Peyer's patch (tissue), 4 donors: ENCODE measurements around the gene BRINP2. TPM values are rescaled to one million over a fixed set of nuclear protein-coding genes. Genes with fewer than 3 reads are reported as not detected.

Source experiments
- DNase-seq, 3 donors: peaks; one replicate each; pipeline ENCODE4 v3.0.0-alpha.2; 2017 to 2019
- H3K27ac ChIP-seq, 4 donors: fragments of 200-600 bp; sonication (generic); one replicate each; pipeline ENCODE4 v1.5.1; 2016 to 2019
- H3K27me3 ChIP-seq, 2 donors: fragments of 200-600 bp; sonication (generic); one replicate each; pipeline ENCODE4 v1.5.1; 2019
- H3K36me3 ChIP-seq, 3 donors: fragments of 200-600 bp; sonication (generic); one replicate each; pipeline ENCODE4 v1.5.1; 2016 to 2019
- H3K4me1 ChIP-seq, 4 donors: fragments of 200-600 bp; sonication (generic); one replicate each; pipeline ENCODE4 v1.5.1; 2016 to 2019
- H3K4me3 ChIP-seq, 4 donors: fragments of 200-600 bp; sonication (generic); 1 replicate in 3 of 4; 2 replicates in 1 of 4; pipeline ENCODE4 v1.5.1; 2016 to 2019; ENCODE audit warnings: mild to moderate bottlenecking in 1 of 4
- H3K9me3 ChIP-seq, 4 donors: fragments of 200-600 bp; sonication (generic); one replicate each; pipeline ENCODE4 v1.5.1; 2016 to 2019; ENCODE audit warnings: mild to moderate bottlenecking in 1 of 4
- CTCF ChIP-seq, 6 experiments: fragments of 450-650 bp in 4 of 6; fragments of 200-600 bp in 2 of 6; sonication (generic) in 1 of 6; IDR thresholded peaks; one replicate each; pipeline ENCODE4 v1.5.1; 2017 to 2019; ENCODE audit warnings: antibody characterized with exemption in 6 of 6, mild to moderate bottlenecking in 3 of 6, moderate library complexity in 1 of 6
- POLR2A ChIP-seq, 2 donors: fragments of 450-650 bp; IDR thresholded peaks; one replicate each; pipeline ENCODE4 v1.5.1; 2017; ENCODE audit warnings: antibody characterized with exemption in 2 of 2, mild to moderate bottlenecking in 2 of 2, moderate library complexity in 2 of 2
- total RNA-seq, 4 donors: library from RNA; depleted of rRNA; stranded (reverse); fragments of >200 nt; gene quantifications; one replicate each; pipeline ENCODE4 v1.1.0, GENCODE V29; 2016

The BRINP2 gene
- total RNA-seq, 4 donors from 2014 or later = not detected

- TF ChIP-seq POLR2A (IDR thresholded peaks at IDR 0.05) = no peak
- H3K4me1 ChIP-seq = no peaks in the 10 kb centered on the region
- DNase-seq = no peak
- no peak overlapping the region for H3K4me3 ChIP-seq
- H3K36me3 ChIP-seq = no peaks in the 10 kb centered on the region
- no peaks in the 10 kb centered on the region for H3K27me3 ChIP-seq
- no peaks in the 10 kb centered on the region for H3K9me3 ChIP-seq
- no peak overlapping the region for H3K27ac ChIP-seq
Measured at GRCh38 chr1:177328251-177328650, 157.5 kb downstream of the BRINP2 start.

DNA sequence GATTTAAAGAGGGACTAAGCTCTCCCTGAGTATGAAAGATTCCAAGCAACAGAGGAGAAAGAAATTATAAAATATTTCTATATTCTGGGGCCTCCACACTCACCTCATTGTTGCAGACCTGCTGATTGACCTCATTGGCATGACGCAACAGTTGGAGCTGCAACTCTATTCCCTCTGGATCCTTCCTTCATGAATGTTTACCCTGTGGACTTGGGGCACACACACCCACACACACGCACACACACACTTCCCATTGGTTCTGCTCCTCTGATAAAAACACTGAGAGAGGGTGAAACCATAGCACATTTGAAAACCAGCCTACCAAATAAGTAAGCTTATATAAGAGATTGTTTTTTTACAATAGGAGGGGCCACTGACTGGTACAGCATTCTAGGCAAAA lies 159.1 kb downstream of the BRINP2 start:
- no peaks in the 10 kb centered on the region for H3K27me3 ChIP-seq
- DNase-seq = no peak
- no peaks in the 10 kb centered on the region for H3K4me1 ChIP-seq
- no peaks in the 10 kb centered on the region for H3K36me3 ChIP-seq
- H3K27ac ChIP-seq = no peak overlapping the region
- H3K9me3 ChIP-seq = no peaks in the 10 kb centered on the region
- TF ChIP-seq POLR2A (IDR thresholded peaks at IDR 0.05) = no peak
- no peak for TF ChIP-seq CTCF (IDR thresholded peaks at IDR 0.05)
- H3K4me3 ChIP-seq = no peak overlapping the region

Other genes with a start within 250 kb of the BRINP2 start
- under 1 TPM in 1 of 4 donors, not detected in 3; 0.28 TPM for gene ASTN1, start 6.2 kb upstream of the BRINP2 start, total RNA-seq